ENCODE data around the gene SEC16A. TPM values are rescaled to one million over a fixed set of nuclear protein-coding genes. Genes with fewer than 3 reads are reported as not detected.

The SEC16A gene
- total RNA-seq, 6 experiments from 2014 or later, result 63.2 to 98.6 (median 75.5) TPM

GRCh38 chr9:136433849-136434579 lies 48.8 kb downstream of the SEC16A start:
- Mint-ChIP-seq H3K27me3 (ENCODE audit: insufficient read depth) (peaks cover 11% of the 10 kb centered on the region; the same call in 1 of the 2 replicates), H3K4me1 (ENCODE audit: low read depth) (peaks cover 22% of the 10 kb centered on the region), H3K9me3 (no peaks in the 10 kb centered on the region), H3K36me3 (ENCODE audit: low read depth) (peaks cover 14% of the 10 kb centered on the region), H3K4me3 (no peak overlapping the region), H3K27ac (no peak overlapping the region)
- no peak for DNase-seq
- TF ChIP-seq CTCF (IDR thresholded peaks at IDR 0.05), result no peak

- H3K4me3 Mint-ChIP-seq, result no peak overlapping the region
- H3K27me3 Mint-ChIP-seq (ENCODE audit: insufficient read depth), result peaks cover 11% of the 10 kb centered on the region; the same call in 1 of the 2 replicates
- no peaks in the 10 kb centered on the region for H3K9me3 Mint-ChIP-seq
- no peak for TF ChIP-seq CTCF (IDR thresholded peaks at IDR 0.05)
- no peak for DNase-seq
- H3K27ac Mint-ChIP-seq, result no peak overlapping the region
- H3K4me1 Mint-ChIP-seq (ENCODE audit: low read depth), result peaks cover 20% of the 10 kb centered on the region
- H3K36me3 Mint-ChIP-seq (ENCODE audit: low read depth), result peaks cover 17% of the 10 kb centered on the region
Measured at GRCh38 chr9:136433043-136433715, 49.7 kb downstream of the SEC16A start.

GRCh38 chr9:136432591-136432990 lies 50.2 kb downstream of the SEC16A start:
- no peak overlapping the region for H3K4me3 Mint-ChIP-seq
- no peak for TF ChIP-seq CTCF (IDR thresholded peaks at IDR 0.05)
- H3K4me1 Mint-ChIP-seq (ENCODE audit: low read depth), result peaks cover 14% of the 10 kb centered on the region
- H3K27me3 Mint-ChIP-seq (ENCODE audit: insufficient read depth), result peaks cover 11% of the 10 kb centered on the region; the same call in 1 of the 2 replicates
- no peak overlapping the region for H3K27ac Mint-ChIP-seq
- peaks cover 17% of the 10 kb centered on the region for H3K36me3 Mint-ChIP-seq (ENCODE audit: low read depth)
- no peak for DNase-seq
- H3K9me3 Mint-ChIP-seq, result no peaks in the 10 kb centered on the region

- Mint-ChIP-seq H3K9me3 (no peaks in the 10 kb centered on the region), H3K27me3 (ENCODE audit: insufficient read depth) (peaks cover 11% of the 10 kb centered on the region; the same call in 1 of the 2 replicates), H3K4me3 (no peak overlapping the region), H3K27ac (no peak overlapping the region), H3K36me3 (ENCODE audit: low read depth) (peaks cover 15% of the 10 kb centered on the region), H3K4me1 (ENCODE audit: low read depth) (peaks cover 7% of the 10 kb centered on the region)
- no peak for TF ChIP-seq CTCF (IDR thresholded peaks at IDR 0.05)
- DNase-seq, result no peak
Measured at GRCh38 chr9:136431782-136432350, 51.0 kb downstream of the SEC16A start.

- Mint-ChIP-seq H3K27me3 (ENCODE audit: insufficient read depth) (peaks cover 9% of the 10 kb centered on the region; the same call in 1 of the 2 replicates), H3K4me1 (ENCODE audit: low read depth) (no peaks in the 10 kb centered on the region; the same call in 1 of the 2 replicates), H3K9me3 (no peaks in the 10 kb centered on the region), H3K27ac (no peak overlapping the region), H3K36me3 (ENCODE audit: low read depth) (peaks cover 9% of the 10 kb centered on the region), H3K4me3 (no peak overlapping the region)
- TF ChIP-seq CTCF (IDR thresholded peaks at IDR 0.05), result no peak; the same call in 1 of the 2 replicates
- DNase-seq, result no peak
Measured at GRCh38 chr9:136430588-136431234, 52.1 kb downstream of the SEC16A start.

All from HFFc6 (cell line).